Anterior cingulate cortex (tissue), 58 donors: ENCODE results near the gene SMYD3.
A peak's percentile ranks its signal among the peaks of the same experiment; 100 is the strongest.

Source experiments
- DNase-seq, 58 donors: peaks; one replicate each; lab custom pipeline; 2025; lab: John Stamatoyannopoulos, UW

Gene SMYD3

GRCh38 chr1:246476771-246477170 is 30.3 kb downstream of the SMYD3 start:
- no peak for DNase-seq

GRCh38 chr1:246471688-246472087 is 35.4 kb downstream of the SMYD3 start:
- no peak for DNase-seq

GRCh38 chr1:246470585-246470984 is 36.5 kb downstream of the SMYD3 start:
- no peak for DNase-seq

DNA sequence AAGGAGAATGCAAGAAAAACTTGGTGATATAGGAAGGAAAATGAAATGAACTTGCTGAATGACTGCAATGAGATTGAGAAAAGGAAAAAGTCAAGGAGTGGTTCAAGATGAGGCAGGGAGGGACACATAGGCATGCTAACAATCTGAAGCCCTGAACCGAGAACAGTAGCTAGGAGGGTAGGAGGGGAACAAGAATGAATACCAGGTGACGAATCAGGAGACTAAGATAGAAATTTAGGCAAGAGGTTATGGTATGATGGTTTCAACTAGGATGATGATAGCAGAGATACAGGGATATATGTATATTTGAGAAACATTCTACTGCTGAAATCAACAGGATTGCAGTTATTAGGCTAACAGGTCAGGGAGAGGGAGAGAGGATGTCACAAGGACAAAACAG is 44.1 kb downstream of the SMYD3 start:
- DNase-seq: no peak

- DNase-seq: no peak
Observed at GRCh38 chr1:246460406-246460805, 46.7 kb downstream of the SMYD3 start.

DNA sequence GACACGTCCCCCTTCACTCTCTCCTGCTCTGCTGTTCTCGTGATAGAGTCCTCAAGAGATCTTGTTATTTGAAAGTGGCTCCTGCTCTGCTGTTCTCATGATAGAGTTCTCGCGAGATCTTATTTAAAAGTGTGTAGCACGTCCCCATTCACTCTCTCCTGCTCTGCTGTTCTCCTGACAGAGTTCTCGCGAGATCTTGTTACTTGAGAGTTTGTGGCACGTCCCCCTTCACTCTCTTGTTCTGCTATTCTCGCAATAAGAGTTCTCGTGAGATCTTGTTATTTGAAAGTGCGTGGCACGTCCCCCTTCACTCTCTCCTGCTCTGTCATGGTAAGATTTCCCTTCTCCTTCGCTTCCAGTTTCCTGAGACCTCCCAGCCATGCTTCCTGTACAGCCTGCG is 47.9 kb downstream of the SMYD3 start:
- no peak for DNase-seq

DNA sequence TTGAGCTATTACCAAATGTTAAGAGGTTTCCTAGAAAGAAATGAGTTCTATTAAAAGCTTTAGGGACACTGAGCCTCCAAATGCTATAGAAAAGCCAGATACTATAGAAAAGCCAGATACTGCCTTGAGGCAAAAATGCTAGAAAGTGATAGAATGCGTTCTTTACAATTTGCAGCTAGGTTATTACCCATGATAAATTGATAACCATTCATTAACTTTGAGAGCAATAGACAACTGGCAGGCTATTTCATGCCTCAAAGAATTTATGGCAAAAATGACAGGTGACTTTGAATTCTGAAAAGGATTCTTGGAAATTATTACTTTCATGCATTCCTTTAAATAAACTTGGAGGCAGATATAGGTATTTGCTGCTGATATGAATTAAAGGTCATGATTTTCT is 51.6 kb downstream of the SMYD3 start:
- DNase-seq: no peak

DNA sequence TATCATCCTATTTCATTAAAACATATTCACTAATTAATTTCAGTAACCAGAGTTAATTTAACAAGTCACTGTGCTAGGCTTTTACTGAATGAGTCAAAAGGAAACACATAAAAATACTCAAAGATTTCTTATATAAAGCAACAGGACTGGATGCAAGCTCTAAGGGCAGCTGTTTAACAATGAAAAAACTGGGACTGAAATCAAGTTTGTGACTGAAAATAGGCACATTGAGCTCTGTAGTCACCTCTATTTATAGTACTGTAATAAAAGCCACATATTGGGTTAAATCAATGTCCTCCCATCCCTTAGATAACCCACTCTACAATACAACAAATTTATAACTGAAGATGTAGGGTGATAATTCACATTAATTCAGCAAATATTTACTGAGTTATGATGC is 52.4 kb downstream of the SMYD3 start:
- DNase-seq: no peak

DNA sequence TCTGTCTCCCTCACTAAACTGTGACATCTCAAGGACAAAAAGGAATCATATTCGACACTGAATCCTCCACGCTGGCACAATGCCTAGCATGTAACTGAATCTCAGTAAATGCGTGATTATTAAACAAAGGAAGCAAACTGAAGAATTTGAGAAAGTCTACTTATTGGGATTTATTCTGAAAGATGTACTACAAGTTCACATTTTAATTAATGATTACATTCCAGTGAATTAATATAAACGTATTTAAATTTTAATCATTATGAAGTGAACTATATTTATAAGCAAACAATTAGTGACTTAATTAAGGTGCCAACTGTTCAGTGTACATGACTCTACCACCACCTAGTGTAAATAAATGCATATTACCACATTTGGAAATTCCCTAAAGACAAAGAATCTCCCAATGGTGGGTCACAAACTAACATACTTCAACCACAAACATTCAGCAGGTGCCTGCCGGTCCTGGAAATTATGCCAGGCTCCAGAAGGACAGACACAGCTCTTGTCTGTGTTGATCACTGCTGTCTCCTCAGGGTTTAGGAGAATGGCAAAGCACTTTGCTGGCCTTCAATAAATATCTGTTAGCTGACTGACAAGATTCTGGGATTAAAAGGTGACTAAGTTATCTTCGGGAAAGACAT is 56.3 kb downstream of the SMYD3 start:
- DNase-seq: no peak

- no peak for DNase-seq
Observed at GRCh38 chr1:246448373-246448772, 58.7 kb downstream of the SMYD3 start.

- no peak for DNase-seq
Observed at GRCh38 chr1:246447501-246447900, 59.6 kb downstream of the SMYD3 start.

- no peak for DNase-seq
Observed at GRCh38 chr1:246445503-246445902, 61.6 kb downstream of the SMYD3 start.

GRCh38 chr1:246444617-246445016 is 62.5 kb downstream of the SMYD3 start:
- DNase-seq: no peak

- no peak for DNase-seq
Observed at GRCh38 chr1:246437961-246438360, 69.1 kb downstream of the SMYD3 start.

GRCh38 chr1:246435421-246436041 is 71.5 kb downstream of the SMYD3 start:
- no peak for DNase-seq

- DNase-seq: no peak
Observed at GRCh38 chr1:246434335-246434734, 72.7 kb downstream of the SMYD3 start.

DNA sequence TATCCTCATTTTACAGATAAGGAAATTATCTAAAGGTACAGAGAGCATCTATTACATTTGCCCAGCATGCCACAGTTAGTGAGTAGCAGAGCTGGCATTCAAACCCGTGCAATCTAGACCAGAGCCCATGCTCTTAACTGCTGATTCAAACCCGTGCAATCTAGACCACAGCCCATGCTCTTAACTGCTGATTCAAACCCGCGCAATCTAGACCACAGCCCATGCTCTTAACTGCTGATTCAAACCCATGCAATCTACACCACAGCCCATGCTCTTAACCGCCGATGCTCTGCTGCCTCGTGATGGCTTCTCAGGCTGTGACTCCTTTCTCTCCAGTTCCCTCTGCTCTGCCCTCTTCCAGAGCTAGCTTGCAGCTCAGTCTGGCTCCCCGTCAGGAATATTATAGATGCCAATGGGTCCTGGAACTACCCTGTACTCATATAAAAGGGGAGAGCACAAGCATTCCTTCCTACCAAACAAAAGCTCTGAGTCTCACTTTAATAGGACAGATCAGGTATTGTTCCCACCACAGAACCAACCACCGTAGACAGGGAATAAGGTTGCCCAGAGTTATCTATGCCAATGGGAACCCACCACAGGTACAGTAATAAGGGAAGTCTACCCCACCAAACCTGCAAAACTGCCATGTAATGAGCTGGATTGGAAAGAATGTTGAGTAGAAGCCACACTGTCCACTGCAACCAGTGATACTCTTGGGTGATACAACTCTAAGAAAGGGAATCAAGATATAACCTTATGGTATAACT is 78.4 kb downstream of the SMYD3 start:
- DNase-seq: peak in 7 of 58 donors; percentile 2 to 36 (median 12)

GRCh38 chr1:246427611-246428010 is 79.5 kb downstream of the SMYD3 start:
- no peak for DNase-seq

DNA sequence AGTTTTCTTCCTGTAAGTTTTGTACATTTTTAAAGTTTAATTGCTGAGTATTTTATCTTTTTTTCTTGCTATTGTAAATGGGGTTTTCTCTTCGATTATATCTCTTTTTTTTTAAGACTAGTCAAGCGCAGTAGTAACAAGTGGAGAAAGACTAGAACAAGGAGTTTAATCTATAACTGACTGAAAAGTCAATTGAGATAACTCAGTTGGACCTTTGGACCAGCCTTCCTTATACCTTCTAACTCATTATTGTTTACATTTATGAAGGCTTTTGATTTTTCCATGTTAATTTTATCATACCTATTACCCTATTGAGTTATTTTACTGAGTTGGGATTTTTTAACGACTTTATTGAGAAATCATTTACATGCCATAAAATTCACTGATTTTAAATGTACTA is 81.2 kb downstream of the SMYD3 start:
- no peak for DNase-seq

DNA sequence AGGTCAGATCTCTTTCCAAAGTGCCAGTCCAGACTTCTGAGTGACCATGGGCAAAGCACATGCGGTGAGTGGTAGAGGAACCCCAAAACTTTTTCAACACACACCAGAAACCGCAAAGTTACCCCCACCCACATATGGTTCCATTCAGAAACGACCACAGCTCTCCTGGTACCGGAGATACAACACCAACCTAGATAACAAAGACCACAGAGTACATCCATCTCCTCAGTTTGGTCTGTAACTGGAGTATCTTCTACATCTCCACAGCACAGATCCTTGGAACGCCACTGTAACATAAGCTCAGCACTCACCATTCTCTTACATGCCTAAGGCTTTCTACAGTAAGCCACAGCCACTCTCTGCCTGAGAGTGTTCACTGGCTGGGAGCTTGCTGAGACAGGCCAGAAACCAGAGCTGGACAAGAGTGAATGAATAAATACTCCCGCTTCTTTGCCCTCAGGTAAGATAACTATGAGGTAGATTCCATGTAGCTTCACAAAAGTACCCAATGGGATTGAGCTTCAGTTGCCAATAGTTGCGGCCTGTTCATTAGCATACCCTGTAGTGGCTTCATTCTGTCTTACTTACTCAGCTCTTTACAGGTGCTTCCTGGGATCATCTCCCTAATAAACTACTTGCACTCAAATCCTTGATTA is 81.8 kb downstream of the SMYD3 start:
- no peak for DNase-seq

GRCh38 chr1:246420300-246420699 is 86.8 kb downstream of the SMYD3 start:
- DNase-seq: no peak
